ENCODE results near the gene PPFIA1.
A peak's percentile ranks its signal among the peaks of the same experiment; 100 is the strongest.
"Not testable (repeated sequence)": the region's sequence is repeated elsewhere in the genome, so short reads cannot be mapped to it uniquely, and the experiment has no call there.

The PPFIA1 gene

GRCh38 chr11:70397336-70397982, 127.0 kb downstream of the PPFIA1 start:
- no peak for DNase-seq (ENCODE audit: low read depth)

GRCh38 chr11:70397983-70398833, 127.7 kb downstream of the PPFIA1 start, which contains the start of gene CTTN:
CTTN (plus strand) TSS chr11:70398529; CDS start chr11:70407298, 8,769 bp downstream.
- DNase-seq (ENCODE audit: low read depth) = peak; percentile 57

DNA sequence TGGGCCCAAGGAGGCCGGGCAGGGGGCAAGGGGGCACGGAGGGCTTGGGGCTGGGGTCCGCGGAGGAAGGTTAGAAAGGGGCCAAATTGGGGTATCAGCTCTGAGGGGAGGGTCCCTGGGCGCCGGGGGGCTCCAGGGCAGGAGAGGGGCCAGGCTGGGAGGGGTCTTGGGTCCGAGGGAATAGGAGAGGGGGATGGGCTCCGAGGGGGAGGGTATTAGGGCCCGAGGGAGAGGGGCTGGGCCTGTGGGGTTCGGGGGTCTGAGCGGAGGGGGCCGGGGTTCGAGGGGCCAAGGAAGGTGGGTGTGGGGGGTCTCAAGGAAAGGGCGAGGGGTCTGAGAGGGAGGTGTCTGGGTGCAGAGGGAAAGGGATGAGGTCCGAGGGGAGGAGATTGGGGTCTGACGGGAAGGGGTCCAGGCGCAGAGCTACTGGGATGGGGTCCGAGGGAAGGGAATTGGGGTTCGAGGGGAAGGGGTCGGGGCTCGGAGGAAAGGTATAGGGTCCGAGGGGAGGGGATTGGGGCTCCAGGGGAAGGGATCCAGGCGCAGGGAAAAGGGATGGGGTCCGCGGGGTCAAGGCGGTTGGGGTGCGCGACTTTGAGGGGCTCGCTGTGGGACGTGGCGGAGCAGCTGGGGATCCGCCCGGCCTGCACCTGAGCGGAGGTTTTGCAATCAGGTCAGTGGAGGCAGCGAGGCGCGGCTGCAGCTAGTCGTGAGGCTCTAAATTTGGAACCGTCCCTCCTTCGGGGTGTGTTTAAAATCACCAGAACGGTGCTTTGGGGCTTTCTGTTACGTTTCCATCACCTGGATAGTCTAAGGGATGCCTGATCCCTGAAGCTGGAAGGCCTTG, 128.6 kb downstream of the PPFIA1 start:
- DNase-seq (ENCODE audit: low read depth) = no peak

DNA sequence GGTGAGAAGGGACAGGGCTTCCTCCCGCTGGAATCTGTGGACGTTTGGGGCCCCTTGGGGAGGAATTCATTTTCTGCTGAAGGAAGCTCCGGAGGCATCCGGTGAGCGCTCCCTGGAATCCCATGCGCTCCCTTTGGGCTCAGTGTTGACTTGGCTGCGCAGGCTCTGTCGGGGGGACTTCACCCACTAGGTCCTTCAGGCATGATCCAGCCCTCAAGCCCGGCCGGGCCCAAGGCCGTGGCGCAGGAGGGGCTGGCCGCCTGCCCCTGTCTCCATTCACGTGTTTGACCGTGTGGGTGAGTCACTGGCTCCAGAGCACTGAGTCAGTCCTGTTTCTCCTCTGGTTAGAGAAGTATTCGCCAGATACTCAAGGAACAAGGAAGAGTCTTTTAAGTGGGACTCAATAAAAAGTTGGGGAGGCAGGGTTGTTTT, 129.2 kb downstream of the PPFIA1 start:
- no peak for DNase-seq (ENCODE audit: low read depth)

DNA sequence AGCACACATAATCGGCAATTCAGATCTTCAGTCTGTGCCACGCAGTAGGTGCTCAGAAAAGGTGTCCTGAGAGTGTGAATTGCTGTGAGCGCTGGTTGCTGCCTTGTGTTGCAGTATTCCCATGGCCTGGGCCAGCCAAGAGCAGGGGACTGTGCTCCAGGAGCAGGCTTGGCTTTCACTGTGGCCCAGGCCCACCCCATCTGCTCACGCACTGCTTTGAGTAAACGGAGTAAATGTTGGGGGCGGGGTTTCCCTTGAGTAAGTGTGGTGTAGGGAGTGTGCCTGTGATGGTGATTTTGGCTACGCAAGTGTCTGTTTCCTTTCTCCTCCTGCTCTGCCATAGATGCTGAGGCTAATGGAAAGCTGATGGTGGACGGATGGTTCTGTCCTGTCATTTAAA, 130.2 kb downstream of the PPFIA1 start:
- DNase-seq (ENCODE audit: low read depth) = no peak

- no peak for DNase-seq (ENCODE audit: low read depth)
Measured at GRCh38 chr11:70402016-70402415, 131.5 kb downstream of the PPFIA1 start.

DNA sequence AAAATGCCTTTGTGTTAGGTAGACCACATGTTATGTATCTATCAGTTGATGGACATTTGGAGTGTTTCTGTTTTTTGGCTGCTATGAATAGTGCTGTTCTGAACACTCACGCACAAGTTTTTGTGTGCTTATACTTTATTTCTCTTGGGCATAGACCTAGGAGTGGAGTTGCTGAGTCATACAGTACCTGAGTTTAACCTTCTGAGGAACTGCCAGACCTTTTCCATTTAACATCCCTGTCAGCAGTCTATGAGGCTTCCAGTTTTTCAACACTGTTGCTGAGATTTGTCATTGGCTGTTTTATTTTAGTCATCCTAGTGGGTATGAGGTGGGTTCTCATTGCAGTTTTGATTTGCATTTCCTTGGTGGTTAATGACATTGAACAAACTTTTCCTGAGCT, 132.2 kb downstream of the PPFIA1 start:
- DNase-seq (ENCODE audit: low read depth) = no peak

DNA sequence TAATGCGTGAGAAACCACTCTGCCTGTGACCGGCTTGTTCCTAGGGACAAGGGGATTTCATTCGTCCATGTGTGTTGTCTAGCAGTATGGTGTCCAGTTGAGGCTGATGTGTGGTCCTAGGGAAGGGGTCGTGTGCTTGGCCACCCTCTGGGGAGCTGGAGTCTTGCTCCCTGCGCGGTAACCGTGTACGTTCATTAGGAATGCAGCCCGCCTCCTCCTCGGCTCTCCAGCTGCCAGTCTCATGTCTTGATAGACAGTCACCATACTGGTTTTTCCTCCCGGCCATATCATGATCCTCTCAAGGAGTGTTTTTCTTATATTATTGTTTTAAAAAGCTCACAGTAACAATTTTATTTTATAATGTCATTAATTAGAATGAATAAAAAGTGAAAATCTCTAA, 133.8 kb downstream of the PPFIA1 start:
- no peak for DNase-seq (ENCODE audit: low read depth)

DNA sequence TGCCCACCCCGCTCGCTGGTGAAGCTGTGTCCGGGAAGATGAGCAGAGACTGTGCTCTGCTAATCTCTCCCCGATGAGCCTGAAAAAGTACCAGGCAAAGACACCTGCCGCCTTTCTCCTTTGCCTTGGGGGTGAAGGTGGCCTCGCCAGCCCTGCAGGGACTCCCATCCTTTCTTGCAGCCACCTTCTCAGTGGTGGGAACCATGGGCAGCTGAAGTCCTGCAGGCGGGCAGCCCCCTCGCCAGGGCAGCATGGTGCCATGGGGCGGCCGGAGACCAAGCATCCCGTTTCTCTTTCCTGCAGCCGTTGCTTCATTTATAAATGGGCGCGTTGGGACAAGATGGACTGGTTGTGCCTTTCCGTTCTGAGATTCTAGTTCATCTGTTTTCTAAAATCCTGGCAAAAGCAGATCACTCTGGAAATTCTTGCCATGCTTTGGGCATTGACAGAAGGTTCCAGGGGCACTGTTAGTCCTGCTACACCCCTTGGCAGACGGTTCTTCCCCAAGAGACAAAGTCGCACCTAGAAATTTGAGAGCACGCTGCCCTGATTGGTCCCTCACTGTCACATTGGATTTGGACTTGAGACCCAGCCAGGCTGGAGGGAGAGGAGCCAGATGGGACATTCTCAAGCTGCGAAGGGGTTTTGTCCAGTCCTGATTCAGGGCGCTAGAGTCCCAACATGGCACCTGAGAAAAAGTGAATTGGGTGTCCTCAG, 135.3 kb downstream of the PPFIA1 start:
- DNase-seq (ENCODE audit: low read depth) = no peak

DNA sequence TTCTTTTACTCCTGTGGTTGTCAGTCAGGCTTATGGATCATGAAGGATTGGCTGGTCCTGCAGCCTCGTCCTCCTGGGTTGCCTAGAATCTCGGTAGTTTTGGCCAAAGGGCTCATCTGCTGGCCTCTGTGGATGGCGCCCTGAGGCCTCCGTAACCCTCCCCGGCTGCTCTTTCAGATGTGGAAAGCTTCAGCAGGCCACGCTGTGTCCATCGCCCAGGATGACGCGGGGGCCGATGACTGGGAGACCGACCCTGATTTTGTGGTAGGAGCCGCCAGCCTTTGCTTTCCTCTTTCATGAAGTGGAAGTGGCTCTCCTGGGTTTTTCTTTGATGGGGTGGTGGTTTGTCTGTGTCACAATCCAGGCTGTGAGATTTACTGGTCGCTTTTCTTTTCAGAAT, 136.6 kb downstream of the PPFIA1 start:
- no peak for DNase-seq (ENCODE audit: low read depth)

DNA sequence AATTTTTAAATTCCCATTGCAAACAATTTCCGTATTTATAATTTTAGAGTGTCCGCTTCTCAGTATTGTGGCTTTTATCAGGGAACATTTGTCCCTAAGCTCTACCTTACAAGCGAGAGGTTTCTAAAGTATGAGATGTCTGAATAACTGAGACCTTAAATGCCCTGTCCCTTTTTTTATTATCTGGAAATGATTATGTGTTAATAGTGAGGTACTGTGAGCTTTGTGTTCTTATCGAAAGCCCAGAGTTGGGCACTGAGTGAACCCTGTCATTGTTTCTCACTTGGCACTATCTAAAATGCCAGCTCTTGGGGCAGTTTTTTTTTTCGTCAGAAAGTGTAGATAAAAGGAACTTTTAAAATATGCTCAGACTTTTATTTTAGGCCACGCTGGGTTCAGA, 137.3 kb downstream of the PPFIA1 start:
- DNase-seq (ENCODE audit: low read depth) = no peak

DNA sequence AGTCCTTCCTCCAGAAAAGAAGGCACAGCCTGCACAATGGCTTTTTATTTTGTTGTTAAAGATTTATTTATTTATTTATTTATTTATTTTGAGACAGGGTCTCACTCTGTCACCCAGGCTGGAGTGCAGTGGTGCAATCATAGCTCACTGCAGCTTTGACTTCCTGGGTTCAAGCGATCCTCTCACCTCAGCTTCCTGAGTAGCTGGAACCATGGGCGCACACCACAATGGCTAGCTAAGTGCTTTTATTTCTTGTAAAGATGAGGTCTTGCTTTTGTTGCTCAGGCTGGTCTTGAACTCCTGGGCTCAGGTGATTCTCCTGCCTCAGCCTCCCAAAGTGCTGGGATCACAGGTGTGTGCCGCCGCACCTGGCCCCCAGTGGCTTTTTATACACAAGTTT, 137.8 kb downstream of the PPFIA1 start:
- DNase-seq (ENCODE audit: low read depth) = not testable (repeated sequence)

DNA sequence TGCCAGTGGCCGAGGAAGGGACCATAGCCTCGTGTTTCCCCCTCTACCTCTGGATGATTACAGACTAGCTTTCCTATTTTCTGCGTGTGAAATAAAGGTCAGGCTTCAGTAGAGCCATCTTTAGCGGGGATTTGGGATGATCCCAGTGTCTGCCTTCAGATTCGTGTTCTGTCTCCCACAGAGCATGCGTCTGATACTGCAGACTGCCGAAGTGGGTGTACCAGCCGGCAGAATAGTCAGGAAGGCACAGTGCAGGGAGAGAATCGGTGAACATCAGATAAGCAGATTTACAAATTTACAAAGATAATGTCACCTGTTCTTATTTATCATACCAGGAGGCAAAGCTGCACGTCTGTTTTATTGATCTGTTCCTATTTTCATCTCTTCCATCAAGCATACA, 138.9 kb downstream of the PPFIA1 start:
- DNase-seq (ENCODE audit: low read depth) = no peak

DNA sequence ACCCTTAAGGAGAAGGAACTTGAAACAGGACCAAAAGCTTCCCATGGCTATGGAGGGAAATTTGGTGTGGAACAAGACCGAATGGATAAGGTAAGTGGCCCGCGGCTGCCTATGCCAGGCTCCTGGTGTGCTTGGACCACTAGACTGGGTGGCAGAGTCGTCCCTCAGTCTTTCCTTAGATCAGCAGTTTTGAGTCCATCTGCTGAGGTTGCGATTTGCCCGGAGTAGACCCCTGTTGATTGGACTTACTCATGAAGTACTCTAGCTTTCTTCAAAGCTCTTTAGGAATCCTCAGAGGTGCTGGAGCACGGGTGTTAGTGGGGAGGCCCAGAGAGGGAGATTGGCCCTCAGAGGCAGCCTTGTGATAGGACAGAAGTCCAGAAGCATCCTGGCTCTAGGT, 139.4 kb downstream of the PPFIA1 start:
- no peak for DNase-seq (ENCODE audit: low read depth)

GRCh38 chr11:70410276-70411205, 140.1 kb downstream of the PPFIA1 start:
- DNase-seq (ENCODE audit: low read depth) = no peak

- no peak for DNase-seq (ENCODE audit: low read depth)
Measured at GRCh38 chr11:70411713-70412452, 141.4 kb downstream of the PPFIA1 start.

GRCh38 chr11:70413151-70413550, 142.7 kb downstream of the PPFIA1 start:
- no peak for DNase-seq (ENCODE audit: low read depth)

GRCh38 chr11:70414341-70415100, 144.0 kb downstream of the PPFIA1 start:
- DNase-seq (ENCODE audit: low read depth) = no peak

DNA sequence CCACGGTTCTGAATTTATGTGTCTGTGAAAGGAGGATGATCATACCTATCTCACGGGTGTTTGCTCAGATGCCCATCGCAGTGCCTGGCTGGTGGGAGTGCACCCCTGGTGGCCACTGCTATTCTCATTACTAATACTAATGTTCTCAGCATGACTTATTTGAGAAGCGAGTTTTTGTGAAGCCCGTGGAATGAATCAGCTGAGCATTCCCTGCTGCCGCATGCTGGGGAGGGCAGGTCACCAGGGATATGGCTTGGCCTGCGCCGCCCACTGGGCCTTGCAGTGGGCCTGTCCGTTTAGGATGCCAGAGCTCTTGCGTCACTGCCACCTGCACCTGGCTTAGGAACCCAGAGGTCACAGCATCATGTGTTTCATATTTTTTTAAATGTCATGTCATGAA, 144.7 kb downstream of the PPFIA1 start:
- no peak for DNase-seq (ENCODE audit: low read depth)
